Measurements from ENCODE around the gene MAEA.

MAEA gene

DNA sequence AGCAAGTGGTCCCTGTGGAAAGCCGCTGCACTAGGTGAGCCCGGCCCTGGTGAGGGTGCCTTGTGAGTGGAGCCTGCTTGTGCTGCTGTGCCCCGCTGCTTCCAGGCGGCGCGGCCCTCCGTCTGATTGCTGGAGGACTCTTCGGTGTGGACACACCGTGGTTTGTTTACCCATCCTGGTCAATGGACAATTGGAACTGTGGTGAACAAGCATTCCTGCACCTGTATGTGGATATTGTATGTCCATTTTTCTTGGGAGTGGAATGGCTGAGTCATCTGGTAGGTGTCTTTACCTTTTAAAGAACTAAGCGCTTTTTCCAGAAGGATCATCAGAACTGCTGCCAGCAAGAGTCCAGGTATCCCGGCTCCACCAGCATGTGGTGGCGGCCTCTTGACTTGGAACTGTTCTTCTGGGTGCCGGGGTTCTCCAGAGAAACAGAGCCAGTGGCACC, 15.6 kb downstream of the MAEA start:
- no peak for FAIRE-seq

DNA sequence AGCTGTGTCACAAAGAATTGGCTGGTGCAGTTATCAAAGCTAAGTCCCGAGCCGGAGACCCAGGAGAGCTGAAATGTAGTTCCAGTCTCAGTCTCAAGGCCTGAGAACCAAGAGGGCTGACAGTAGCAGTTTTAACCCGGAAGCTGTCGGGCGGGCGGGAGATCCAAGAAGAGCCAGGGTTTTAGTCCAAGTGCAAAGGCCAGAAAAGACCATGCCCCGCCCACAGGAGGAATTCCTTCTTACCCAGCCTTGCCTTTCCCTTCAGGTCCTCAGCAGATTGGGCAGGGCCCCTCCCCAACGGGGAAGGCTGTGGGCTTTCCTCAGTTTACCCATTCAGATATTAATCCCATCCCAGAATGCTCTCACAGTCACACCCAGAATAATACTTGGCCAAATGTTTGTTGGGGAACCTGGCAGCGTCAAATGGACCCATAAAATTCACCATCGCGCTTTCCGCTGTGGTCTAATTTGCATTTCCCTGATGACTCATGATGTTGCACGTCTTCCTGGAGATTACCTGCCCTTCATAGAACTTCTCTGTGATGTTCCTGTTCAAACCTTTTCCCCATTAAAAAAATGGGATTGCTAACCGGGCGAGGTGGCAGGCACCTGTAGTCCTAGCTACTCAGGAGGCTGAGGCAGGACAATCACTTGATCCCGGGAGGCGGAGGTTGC, 16.2 kb downstream of the MAEA start:
- no peak for FAIRE-seq

DNA sequence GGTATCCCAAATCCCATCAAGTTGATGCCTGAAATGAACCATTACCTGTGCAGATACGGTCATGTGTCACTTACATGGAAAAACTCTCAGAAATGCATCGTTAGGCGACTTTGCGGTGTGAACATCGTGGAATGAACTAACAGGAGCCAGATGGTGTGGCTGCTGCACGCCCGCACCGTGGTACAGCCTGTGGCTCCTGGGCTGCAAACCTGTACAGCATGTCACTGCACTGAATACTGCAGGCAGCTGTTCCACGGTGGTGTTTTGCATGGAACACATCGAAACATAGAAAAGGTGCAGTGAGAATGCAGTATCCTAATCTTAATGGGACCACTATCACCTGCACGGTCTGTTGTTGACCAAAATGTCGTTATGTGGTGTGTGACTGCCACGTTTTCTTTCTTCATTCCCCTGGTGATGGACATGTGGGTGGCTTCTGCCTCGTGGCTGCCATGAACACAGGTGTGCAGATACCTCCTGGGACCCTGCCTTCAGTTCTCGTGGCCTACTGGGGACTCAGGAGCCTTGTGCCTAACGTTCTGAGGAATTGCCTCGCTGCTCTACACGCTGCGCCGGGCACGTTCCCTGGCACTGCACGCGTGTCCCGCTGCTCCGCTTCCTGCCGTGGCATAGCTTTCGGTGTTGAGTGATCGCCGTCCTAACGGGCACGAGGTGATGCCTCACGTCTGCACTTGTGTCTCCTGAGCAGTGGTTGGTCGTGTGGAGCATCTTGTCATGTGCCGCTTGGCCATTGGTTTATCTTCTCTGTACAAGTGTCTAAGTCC, 18.5 kb downstream of the MAEA start:
- no peak for FAIRE-seq

- FAIRE-seq: no peak
Measured at GRCh38 chr4:1309261-1310010, 19.7 kb downstream of the MAEA start.

- no peak for FAIRE-seq
Measured at GRCh38 chr4:1310031-1310795, 20.5 kb downstream of the MAEA start.

DNA sequence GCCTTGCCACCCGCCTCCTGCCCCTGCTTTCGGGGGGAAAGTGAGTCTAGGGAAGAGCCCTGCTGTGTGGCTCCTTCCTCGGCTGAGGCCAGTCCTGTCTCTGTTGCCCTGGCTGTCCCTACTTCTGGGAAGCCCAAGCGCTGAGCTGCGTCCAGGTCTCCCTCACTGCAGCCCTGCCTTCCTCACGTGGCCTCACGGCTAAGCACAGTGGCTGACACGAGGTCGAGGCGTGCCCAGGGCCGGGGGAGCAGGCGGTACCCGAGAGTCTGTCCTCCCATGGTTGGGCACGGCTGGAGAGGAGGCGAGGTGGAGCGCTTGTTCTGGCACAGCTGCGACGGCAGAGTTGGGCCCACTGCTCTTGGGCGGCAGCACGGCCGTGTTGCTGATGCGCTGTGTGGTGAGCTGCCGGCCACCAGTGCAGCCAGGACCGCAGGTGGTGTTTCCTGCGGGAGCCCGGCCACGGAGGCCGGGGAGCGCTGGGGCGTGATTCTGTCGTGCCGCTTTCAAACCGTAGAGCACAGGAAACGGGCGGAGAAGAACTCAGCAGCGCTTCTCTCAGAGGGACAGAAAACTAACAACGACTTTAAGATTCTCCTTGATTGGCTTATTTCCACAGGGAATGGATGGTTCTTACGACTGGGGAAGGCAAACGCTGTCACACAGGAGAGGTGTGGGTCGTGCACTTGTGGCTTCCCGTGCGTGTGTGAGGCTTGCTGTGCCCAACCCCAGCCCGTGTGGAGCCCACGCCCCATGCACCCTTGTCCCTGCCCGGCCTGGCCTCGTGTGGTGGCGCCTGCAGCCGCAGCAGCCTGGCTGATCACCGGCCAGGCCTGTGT, 21.3 kb downstream of the MAEA start:
- no peak for FAIRE-seq

- no peak for FAIRE-seq
Measured at GRCh38 chr4:1312821-1313640, 23.3 kb downstream of the MAEA start.

- no peak for FAIRE-seq
Measured at GRCh38 chr4:1315306-1315705, 25.6 kb downstream of the MAEA start.

DNA sequence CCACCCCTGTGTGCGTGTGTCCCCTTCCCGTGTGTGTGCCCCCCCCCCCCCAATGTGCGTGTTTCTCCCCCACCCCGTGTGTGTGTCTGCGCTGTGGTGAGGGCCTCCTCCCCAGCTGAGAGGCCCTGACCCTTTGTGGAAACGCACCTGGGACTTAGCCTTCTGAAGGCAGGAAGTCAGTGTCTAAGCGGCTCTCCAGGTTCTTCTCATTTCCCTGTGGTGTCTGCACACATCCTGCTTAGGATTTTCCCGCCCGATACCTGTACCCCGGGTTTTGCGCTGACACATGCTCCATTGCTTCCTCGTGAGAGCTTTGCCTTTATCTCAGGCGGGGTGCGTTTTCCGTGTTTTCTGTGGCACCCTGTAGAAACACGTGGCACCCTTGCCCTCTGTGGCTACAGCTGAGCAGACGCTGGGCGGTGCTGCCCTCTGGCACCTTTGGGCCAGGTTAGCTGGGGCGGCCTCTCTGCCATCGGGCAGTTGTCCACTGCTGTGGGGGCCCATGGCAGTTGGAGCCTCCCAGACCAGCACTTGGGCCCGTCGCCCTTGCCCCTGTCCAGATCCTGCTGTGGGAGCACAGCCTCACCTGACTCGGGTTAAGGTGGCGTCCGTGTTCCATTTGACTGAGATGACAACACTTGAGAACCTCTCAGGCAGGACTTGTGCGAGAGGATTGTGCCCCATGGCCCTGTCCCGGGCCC, 26.3 kb downstream of the MAEA start:
- FAIRE-seq: no peak

GRCh38 chr4:1316537-1317168, 27.0 kb downstream of the MAEA start:
- FAIRE-seq: no peak

DNA sequence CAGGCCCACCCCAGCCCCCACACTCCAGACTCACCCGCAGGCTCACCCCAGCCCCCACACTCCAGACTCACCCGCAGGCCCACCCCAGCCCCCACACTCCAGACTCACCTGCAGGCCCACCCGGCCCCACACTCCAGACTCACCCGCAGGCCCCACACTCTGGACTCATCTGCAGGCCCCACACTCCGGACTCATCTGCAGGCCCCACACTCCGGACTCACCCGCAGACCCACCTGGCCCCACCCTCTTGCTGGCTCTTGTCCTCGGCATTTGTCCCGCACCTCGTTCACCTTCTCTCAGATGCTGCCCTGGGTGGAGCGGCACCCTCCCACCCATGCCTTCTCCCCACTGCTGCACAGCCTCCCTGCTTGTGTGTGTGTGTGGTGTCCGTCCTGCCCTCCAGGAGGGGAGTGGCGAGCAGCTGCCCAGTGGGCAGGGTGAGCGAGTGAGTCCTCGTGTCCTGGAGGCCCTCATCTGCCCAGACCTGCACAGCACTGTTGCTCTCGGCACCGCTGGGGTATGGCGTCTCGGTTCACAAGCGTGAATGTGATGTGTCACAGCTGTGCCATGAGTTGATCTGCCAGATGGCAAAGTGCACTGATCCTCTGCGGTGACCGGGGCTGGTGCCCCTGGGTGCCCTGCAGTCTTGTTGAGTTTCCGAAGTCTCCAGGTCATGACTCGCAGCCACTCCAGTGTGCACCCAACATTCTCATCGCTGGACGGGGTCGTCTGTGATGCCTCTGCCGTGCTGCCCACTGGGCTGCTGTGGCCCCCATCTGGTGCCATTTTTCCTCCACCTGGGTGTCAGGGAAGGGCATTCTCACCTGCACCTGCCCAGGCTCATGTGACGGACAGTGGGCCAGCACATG, 27.7 kb downstream of the MAEA start:
- FAIRE-seq: no peak

DNA sequence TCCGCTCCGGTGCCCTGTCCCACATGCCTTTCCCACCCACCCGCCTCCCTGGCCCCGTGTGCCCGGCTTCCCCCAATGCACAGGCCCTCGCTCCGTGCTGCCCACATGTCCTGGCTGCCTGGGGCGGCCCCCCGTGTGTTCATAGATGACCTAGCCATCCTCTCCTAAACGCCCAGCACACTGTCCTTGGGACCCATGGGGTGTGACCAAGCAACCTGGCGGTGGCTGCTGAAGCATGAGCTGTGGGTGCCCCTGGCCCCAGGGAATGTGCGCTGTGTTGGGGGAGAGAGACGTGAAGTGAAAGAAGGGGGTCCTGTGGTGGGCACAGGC, 28.3 kb downstream of the MAEA start:
- FAIRE-seq: no peak

DNA sequence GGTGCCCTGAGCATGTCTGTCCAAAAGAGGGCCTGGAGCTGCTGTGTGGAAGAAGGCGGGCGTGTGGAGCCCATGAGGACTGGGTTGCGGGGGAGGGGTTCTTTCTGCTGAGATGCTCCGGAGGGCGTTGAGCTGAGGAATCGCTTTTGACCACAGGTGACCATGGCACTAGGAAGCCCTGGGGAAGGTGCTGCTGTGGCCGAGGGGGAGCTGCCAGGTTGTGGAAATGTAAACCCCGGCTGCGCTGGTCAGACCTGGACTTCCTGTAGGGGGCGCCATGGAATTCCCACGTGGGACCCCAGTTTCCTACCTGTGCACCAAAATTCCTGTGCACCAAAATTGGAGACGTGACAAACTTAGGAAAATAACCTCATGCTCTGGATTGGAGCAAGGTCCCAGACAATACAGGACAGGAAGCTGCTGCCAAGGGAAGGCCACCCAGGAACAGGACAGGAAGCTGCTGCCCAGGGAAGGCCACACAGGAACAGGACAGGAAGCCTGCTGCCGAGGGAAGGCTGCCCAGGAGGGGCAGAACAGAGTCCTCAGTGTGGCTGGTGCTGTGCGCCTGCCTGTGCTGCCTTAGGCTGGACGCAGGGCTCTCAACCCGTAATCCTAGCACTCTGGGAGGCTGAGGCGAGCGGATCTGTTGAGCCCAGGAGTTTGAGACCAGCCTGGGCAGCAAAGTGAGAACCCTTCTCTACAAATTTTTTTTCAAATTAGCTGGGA, 29.0 kb downstream of the MAEA start:
- no peak for FAIRE-seq

GRCh38 chr4:1321486-1321885, 31.8 kb downstream of the MAEA start:
- no peak for FAIRE-seq

- no peak for FAIRE-seq
Measured at GRCh38 chr4:1321946-1322650, 32.4 kb downstream of the MAEA start.

GRCh38 chr4:1323280-1323634, 33.6 kb downstream of the MAEA start:
- FAIRE-seq: no peak

GRCh38 chr4:1323635-1324442, 34.1 kb downstream of the MAEA start:
- FAIRE-seq: no peak

All from TTC549 (cell line).